HepG2 (cell line): ENCODE measurements around the gene IL3. TPM values are rescaled to one million over a fixed set of nuclear protein-coding genes. Genes with fewer than 3 reads are reported as not detected.
A peak's percentile ranks its signal among the peaks of the same experiment; 100 is the strongest.

ENCODE experiments used
- ATAC-seq: fragments of 200-7000 bp; cut with Tn5 transposase; 3 replicates; pipeline ENCODE4 v1.9.1; 2020; ENCODE audit warnings: mild to moderate bottlenecking, moderate library complexity
- BruUV-seq: library from RNA; stranded (reverse); fragments of 400-500 nt; replicated peaks from 2 replicates; lab custom pipeline; 2021; lab: Mats Ljungman, UMichigan
- CTCF ChIA-PET: fragments of 300-600 bp; formaldehyde crosslinking; extraction: SDS; loops from one replicate; lab custom pipeline; 2021; ENCODE audit warnings: low total read pairs, inconsistent platforms, low intra/inter-chr PET ratio; lab: Yijun Ruan, JAX
- POLR2A ChIA-PET: fragments of 350-600 bp; sonication (Branson Sonifier 250); formaldehyde crosslinking; loops from one replicate; lab custom pipeline; 2020; ENCODE audit warnings: antibody characterized with exemption, inconsistent platforms; lab: Yijun Ruan, JAX
- DNase-seq: peaks from one replicate; pipeline ENCODE4 v3.0.0-alpha.2; 2015; ENCODE audit warnings: low spot score
- FAIRE-seq: peaks from 3 replicates; lab custom pipeline; 2011; peaks lifted over from hg19 to GRCh38; lab: Jason Lieb, UNC
- H2AFZ ChIP-seq: one replicate; pipeline ENCODE4 v1.6.1; 2011; ENCODE audit warnings: low read length, inconsistent platforms
- H3K27ac ChIP-seq: fragments of 300-600 bp; 3 replicates; pipeline ENCODE4 v1.8.0; 2011; ENCODE audit warnings: mixed run types, mild to moderate bottlenecking, mixed read lengths, low read length, inconsistent platforms; ENCODE audit not compliant: insufficient read depth; ENCODE audit errors: extremely low read length
- H3K27me3 ChIP-seq, 2 experiments: fragments of 200-600 bp in 1 of 2; 2 replicates in 1 of 2; 3 replicates in 1 of 2; pipeline versions ENCODE4 v1.6.0 to v1.8.0; 2011; ENCODE audit warnings: low read length in 2 of 2, mild to moderate bottlenecking in 2 of 2, moderate library complexity in 2 of 2, inconsistent platforms in 1 of 2; ENCODE audit not compliant: insufficient read depth in 2 of 2, control insufficient read depth in 1 of 2
- H3K36me3 ChIP-seq, 2 experiments: fragments of 200-600 bp in 1 of 2; replicated peaks in 1 of 2; 2 replicates in 1 of 2; 3 replicates in 1 of 2; pipeline versions ENCODE4 v1.5.1 to v1.8.0; 2011; ENCODE audit warnings: low read length in 2 of 2, inconsistent platforms in 1 of 2; ENCODE audit not compliant: insufficient read depth in 2 of 2, control insufficient read depth in 1 of 2
- H3K4me1 ChIP-seq: 2 replicates; pipeline ENCODE4 v1.5.1; 2012; ENCODE audit warnings: low read length, inconsistent platforms; ENCODE audit not compliant: insufficient read depth
- H3K4me2 ChIP-seq: 2 replicates; pipeline ENCODE4 v1.6.0; 2011; ENCODE audit warnings: low read depth, low read length, inconsistent platforms
- H3K4me3 ChIP-seq, 3 experiments: fragments of 200-600 bp in 1 of 3; sonication (generic), shearing (Covaris generic) in 1 of 3; replicated peaks in 1 of 3; 2 replicates each; pipeline ENCODE4 v1.5.1; 2011 to 2016; ENCODE audit warnings: low read length in 3 of 3, inconsistent platforms in 2 of 3, low read depth in 2 of 3, mild to moderate bottlenecking in 2 of 3, control low read depth in 1 of 3, mixed read lengths in 1 of 3; ENCODE audit not compliant: insufficient read depth in 1 of 3
- H3K79me2 ChIP-seq: one replicate; pipeline ENCODE4 v1.6.1; 2011; ENCODE audit warnings: low read length, inconsistent platforms; ENCODE audit not compliant: insufficient read depth
- H3K9ac ChIP-seq: 2 replicates; pipeline ENCODE4 v1.6.0; 2011; ENCODE audit warnings: mild to moderate bottlenecking, low read depth, low read length, inconsistent platforms; ENCODE audit not compliant: insufficient read depth
- H3K9me3 ChIP-seq: 2 replicates; pipeline ENCODE4 v1.5.1; 2012; ENCODE audit warnings: mild to moderate bottlenecking, low read length
- H4K20me1 ChIP-seq: 2 replicates; pipeline ENCODE4 v1.6.0; 2011; ENCODE audit warnings: inconsistent platforms, mild to moderate bottlenecking, low read length, moderate library complexity; ENCODE audit not compliant: insufficient read depth
- E2F1 ChIP-seq: sonication (generic); formaldehyde crosslinking; IDR thresholded peaks from 2 replicates; pipeline ENCODE4 v1.5.0; 2020; ENCODE audit warnings: missing genetic modification reagents
- FOXJ3 ChIP-seq: sonication (generic); formaldehyde crosslinking; IDR thresholded peaks from 2 replicates; pipeline ENCODE4 v1.4.0; 2020; ENCODE audit warnings: missing genetic modification reagents, mild to moderate bottlenecking, borderline replicate concordance
- HNF1B ChIP-seq: sonication (generic); formaldehyde crosslinking; IDR thresholded peaks from 2 replicates; pipeline ENCODE4 v1.5.1; 2020; ENCODE audit warnings: mild to moderate bottlenecking, moderate library complexity, missing genetic modification reagents
- NFYC ChIP-seq: IDR thresholded peaks from 2 replicates; pipeline ENCODE4 v1.6.1; 2016; ENCODE audit warnings: missing genetic modification reagents, missing compliant biosample characterization
- TCF7 ChIP-seq: sonication (generic); IDR thresholded peaks from 2 replicates; pipeline ENCODE4 v1.6.1; 2016; ENCODE audit warnings: antibody characterized with exemption, low read depth
- TFAP4 ChIP-seq: sonication (generic); IDR thresholded peaks from 2 replicates; pipeline ENCODE4 v1.6.1; 2016; ENCODE audit warnings: low read depth, borderline replicate concordance
- ZBTB3 ChIP-seq: sonication (generic); formaldehyde crosslinking; IDR thresholded peaks from 2 replicates; pipeline ENCODE4 v1.4.0; 2020; ENCODE audit warnings: low read depth, mild to moderate bottlenecking, moderate library complexity, missing genetic modification reagents, borderline replicate concordance
- ZNF17 ChIP-seq: sonication (generic); formaldehyde crosslinking; IDR thresholded peaks from 2 replicates; pipeline ENCODE4 v1.5.0; 2020; ENCODE audit warnings: mild to moderate bottlenecking, missing genetic modification reagents
- ZNF292 ChIP-seq: sonication (generic); formaldehyde crosslinking; IDR thresholded peaks from 2 replicates; pipeline ENCODE4 v1.8.1; 2022; ENCODE audit warnings: mild to moderate bottlenecking, low read depth, missing genetic modification reagents, borderline replicate concordance
- ZNF460 ChIP-seq: sonication (generic); formaldehyde crosslinking; IDR thresholded peaks from 2 replicates; pipeline ENCODE4 v1.5.1; 2020; ENCODE audit warnings: missing genetic modification reagents, mild to moderate bottlenecking, borderline replicate concordance
- ZNF746 ChIP-seq: sonication (generic); formaldehyde crosslinking; IDR thresholded peaks from 2 replicates; pipeline ENCODE4 v1.8.0; 2022; ENCODE audit warnings: mild to moderate bottlenecking, missing genetic modification reagents
- ZSCAN30 ChIP-seq: sonication (generic); formaldehyde crosslinking; IDR thresholded peaks from 2 replicates; pipeline ENCODE4 v1.5.0; 2020; ENCODE audit warnings: mild to moderate bottlenecking, missing genetic modification reagents
- WGBS: methylation state at CpG from one replicate; pipeline ENCODE4 v1.1.6; 2017; ENCODE audit warnings: low lambda C conversion rate; 5-methylcytosine and 5-hydroxymethylcytosine counted together
- in situ Hi-C: cut with HindIII; loops from 2 replicates; pipeline ENCODE4 v1.10.0; 2017; ENCODE audit warnings: low pct_unique_long_range_greater_than_20kb; ENCODE audit not compliant: extremely low pct_ligation_motif_present
- intact Hi-C: fragments of 100-400 bp; cut with micrococcal nuclease; formaldehyde crosslinking; loops from one replicate; pipeline ENCODE4 v1.10.0; 2022; ENCODE audit not compliant: unreplicated experiment
- polyA plus RNA-seq, 8 experiments: library from polyadenylated mRNA; depleted of rRNA in 3 of 8; stranded (reverse) in 7 of 8; unstranded in 1 of 8; fragments of >200 nt; fragmentation: Illumina TruSeq in 4 of 8; extraction: Trizol in 4 of 8; gene quantifications; 2 replicates each; pipeline versions ENCODE4 v1.2.1 to v1.2.3, GENCODE V29; 2011 to 2016; ENCODE audit warnings: low read depth in 4 of 8, missing spikeins in 1 of 8, mixed read lengths in 1 of 8; ENCODE audit not compliant: insufficient read depth in 1 of 8
- total RNA-seq, 5 experiments: library from RNA; depleted of rRNA; stranded (reverse); fragments of >200 nt; fragmentation: Illumina TruSeq; extraction: Trizol; gene quantifications; 2 replicates each; pipeline ENCODE4 v1.2.3, GENCODE V29; 2016; ENCODE audit warnings: low read depth in 1 of 5
- TF ChIP-seq, protein P1 (sequence below): IDR thresholded peaks from 2 replicates; pipeline ENCODE4 v1.6.1; 2012; ENCODE audit warnings: inconsistent platforms
- TF ChIP-seq, protein P2 (sequence below): sonication (generic); formaldehyde crosslinking; IDR thresholded peaks from 2 replicates; pipeline ENCODE4 v1.4.0; 2020; ENCODE audit warnings: mild to moderate bottlenecking, missing genetic modification reagents, borderline replicate concordance

Gene IL3
- total and polyA plus RNA-seq, 2 of the 13 experiments (the other 11 are each of a cell fraction or from before 2014, with no cell fraction given), result not detected

GRCh38 chr5:132094393-132095076, 34.1 kb downstream of the IL3 start:
- Histone ChIP-seq H3K36me3 (no peaks in the 10 kb centered on the region), H3K9me3 (no peaks in the 10 kb centered on the region), H3K4me2 (peak overlapping the region; percentile 21), H3K4me3 (no peak overlapping the region), H3K9ac (no peak overlapping the region), H3K79me2 (no peaks in the 10 kb centered on the region), H4K20me1 (no peaks in the 10 kb centered on the region), H2AFZ (no peak overlapping the region), H3K27ac (no peak overlapping the region), H3K27me3 (peaks cover 0 to 4% of the 10 kb centered on the region in 2 experiments; a peak in 1 of 5 replicates), H3K4me1 (peaks cover 12% of the 10 kb centered on the region)
- in situ Hi-C loops (no loop called here), intact Hi-C loops (loop anchor here (1.0 kb wide), 1 partner anchor 22 kb away; no protein-coding TSS in a partner anchor)
- 42% methylated on average over 5 of the region's 12 CpGs for WGBS
- FAIRE-seq (peak; percentile 15), DNase-seq (peak; percentile 25), ATAC-seq (peak; percentile 96)
- ChIA-PET CTCF (no interaction called here), POLR2A (no interaction called here)
- BruUV-seq, result no TSS peak
- TF ChIP-seq FOXJ3 (CRISPR knock-in tag) (no peak), ZSCAN30 (CRISPR knock-in tag) (no peak), ZNF746 (CRISPR knock-in tag) (no peak), ZNF292 (CRISPR knock-in tag) (peak; percentile 37; the same call in 1 of the 2 replicates), TFAP4 (peak; percentile 31; the same call in 1 of the 2 replicates), TCF7 (no peak), HNF1B (CRISPR knock-in tag) (no peak), ZNF17 (CRISPR knock-in tag) (no peak), E2F1 (CRISPR knock-in tag) (no peak), ZNF460 (CRISPR knock-in tag) (no peak), NFYC (CRISPR knock-in tag) (no peak), ZBTB3 (CRISPR knock-in tag) (no peak)
- TF ChIP-seq, protein P1, sequence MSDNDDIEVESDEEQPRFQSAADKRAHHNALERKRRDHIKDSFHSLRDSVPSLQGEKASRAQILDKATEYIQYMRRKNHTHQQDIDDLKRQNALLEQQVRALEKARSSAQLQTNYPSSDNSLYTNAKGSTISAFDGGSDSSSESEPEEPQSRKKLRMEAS, result peak; percentile 21; the same call in 1 of the 2 replicates
- TF ChIP-seq, protein P2, sequence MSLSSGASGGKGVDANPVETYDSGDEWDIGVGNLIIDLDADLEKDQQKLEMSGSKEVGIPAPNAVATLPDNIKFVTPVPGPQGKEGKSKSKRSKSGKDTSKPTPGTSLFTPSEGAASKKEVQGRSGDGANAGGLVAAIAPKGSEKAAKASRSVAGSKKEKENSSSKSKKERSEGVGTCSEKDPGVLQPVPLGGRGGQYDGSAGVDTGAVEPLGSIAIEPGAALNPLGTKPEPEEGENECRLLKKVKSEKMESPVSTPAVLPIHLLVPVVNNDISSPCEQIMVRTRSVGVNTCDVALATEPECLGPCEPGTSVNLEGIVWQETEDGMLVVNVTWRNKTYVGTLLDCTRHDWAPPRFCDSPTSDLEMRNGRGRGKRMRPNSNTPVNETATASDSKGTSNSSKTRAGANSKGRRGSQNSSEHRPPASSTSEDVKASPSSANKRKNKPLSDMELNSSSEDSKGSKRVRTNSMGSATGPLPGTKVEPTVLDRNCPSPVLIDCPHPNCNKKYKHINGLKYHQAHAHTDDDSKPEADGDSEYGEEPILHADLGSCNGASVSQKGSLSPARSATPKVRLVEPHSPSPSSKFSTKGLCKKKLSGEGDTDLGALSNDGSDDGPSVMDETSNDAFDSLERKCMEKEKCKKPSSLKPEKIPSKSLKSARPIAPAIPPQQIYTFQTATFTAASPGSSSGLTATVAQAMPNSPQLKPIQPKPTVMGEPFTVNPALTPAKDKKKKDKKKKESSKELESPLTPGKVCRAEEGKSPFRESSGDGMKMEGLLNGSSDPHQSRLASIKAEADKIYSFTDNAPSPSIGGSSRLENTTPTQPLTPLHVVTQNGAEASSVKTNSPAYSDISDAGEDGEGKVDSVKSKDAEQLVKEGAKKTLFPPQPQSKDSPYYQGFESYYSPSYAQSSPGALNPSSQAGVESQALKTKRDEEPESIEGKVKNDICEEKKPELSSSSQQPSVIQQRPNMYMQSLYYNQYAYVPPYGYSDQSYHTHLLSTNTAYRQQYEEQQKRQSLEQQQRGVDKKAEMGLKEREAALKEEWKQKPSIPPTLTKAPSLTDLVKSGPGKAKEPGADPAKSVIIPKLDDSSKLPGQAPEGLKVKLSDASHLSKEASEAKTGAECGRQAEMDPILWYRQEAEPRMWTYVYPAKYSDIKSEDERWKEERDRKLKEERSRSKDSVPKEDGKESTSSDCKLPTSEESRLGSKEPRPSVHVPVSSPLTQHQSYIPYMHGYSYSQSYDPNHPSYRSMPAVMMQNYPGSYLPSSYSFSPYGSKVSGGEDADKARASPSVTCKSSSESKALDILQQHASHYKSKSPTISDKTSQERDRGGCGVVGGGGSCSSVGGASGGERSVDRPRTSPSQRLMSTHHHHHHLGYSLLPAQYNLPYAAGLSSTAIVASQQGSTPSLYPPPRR (CRISPR knock-in tag), result no peak
